ENCODE data around the gene AMPH.
"Not testable (repeated sequence)": the region's sequence is repeated elsewhere in the genome, so short reads cannot be mapped to it uniquely, and the experiment has no call there.

AMPH gene

DNA sequence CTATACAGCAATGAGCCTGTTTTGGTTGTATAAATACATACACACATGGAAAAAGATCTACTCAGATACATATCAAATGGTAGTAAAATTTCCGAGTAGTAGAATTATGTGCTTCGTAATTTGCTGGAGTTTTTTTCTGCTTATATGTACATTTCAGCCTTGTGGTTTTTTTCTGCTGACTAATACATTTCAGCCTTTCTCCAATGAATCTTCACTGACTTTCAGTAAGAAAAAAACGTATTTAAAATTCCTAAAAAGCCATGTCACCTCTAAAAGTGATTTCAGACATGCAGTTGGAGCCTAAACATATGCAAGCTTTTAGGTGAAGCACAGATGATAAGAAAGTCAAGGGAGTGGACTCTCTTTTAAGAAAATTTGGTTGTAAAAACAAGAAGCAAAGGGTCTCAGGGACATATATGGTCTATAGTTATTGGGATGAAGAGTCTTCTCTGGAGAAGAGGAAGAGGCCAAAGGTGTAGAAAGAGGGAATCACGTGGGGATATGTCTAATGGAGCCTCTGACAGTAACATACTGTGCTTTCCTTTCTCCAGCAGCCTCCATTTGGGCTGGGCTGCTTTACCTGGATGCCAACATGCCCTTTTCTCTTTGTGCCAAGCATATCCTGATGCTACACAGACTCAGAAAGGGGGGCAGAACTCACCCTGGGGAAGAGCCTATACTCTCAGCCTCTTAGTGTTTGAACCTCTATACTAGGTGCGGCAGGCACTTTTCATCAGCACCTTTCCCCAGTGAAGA lies 2.4 kb downstream of the AMPH start:
- no peak for DNase-seq (ENCODE audit: low spot score)

DNA sequence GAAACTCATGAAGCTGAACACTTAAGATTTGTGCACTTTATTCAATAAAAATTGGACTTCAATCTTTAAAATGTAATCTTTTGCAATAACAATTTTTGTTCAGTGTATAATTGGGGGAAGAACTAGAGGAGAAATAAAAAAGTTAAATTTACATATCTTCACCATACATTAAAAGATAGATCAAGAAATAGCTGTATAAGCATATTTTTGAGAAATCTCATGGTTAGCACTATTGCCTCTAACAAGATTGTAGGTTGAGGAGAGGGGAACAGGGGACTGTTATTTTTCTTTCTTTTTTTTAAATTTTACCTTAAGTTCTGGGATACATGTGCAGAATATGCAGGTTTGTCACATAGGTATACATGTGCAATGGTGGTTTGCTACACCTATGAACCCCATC lies 5.3 kb downstream of the AMPH start:
- DNase-seq (ENCODE audit: low spot score) = no peak

DNA sequence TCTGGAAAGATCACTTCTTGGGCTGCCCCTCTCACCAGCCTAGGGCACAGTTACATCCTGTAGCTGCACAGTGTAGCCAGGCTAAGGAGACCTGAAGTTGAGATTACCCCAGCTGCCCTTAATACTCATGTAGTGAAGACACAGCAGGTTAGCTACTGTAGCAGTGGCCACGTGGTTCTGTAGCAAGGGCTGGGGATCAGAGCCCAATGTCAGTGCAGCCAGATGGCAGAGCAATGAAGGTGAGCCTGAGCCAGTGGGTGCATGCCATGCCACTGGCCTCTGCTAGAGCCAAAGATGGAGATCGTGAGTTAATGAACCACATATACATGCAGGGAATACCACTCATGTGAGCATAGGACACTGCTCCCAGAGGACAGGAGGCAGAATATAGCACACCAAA lies 15.5 kb downstream of the AMPH start:
- DNase-seq (ENCODE audit: low spot score) = no peak

DNA sequence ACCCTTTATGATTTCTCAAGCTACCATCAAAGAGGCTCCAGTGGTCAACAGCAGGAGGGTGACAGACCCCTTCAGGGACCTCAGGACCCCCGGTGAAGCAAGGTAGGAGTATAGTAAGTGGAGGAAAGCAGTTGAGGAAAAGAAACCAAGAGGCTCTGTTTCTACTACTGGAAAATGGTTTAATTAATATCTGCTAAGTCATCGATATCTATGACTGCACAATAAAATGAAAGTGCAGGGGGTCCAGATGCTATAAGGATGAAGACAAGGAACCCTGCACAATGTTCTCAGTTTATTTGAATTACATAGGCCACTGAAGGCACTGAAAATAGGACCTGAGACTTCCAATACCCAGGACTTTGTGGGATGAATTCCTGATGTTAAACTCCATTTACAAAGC lies 23.7 kb downstream of the AMPH start:
- no peak for DNase-seq (ENCODE audit: low spot score)

DNA sequence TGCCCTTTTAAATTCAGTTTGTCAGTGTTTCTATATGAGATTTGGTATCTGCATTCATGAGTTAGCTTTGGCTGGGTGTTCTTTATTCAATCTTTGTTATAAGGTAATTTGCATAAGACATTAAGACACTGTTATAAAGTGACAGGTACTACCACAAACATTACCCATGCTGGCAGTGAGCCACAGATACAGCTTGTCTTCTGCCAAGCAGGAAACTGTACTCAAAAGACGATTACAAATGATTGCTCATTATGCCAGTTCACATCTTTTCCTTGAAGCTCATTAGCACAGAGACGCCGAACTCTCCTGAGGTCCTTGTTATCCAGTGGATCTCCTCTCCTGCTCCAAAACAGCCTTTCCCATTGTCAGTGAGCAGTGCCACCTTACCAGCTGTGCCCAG lies 30.4 kb downstream of the AMPH start:
- DNase-seq (ENCODE audit: low spot score) = no peak

DNA sequence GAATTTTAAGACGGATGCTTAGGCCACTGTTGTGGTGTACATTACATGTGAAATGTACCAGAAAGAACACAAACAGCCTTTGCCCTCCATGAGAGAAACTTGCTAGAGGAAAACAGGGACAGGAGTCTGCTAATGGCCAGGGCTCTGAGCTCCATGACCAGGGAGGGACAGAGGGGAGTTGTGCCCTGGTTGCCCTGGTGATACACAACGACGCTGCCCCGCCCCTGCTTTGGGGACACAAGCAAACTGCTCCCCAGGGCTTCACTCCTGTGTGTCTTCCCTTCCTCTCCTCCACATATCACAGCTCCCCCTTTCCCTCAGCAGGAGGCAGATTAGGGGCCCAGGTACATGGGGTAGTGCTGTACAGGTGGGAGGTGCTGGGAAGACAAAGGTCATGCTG lies 36.2 kb downstream of the AMPH start:
- DNase-seq (ENCODE audit: low spot score) = no peak

DNA sequence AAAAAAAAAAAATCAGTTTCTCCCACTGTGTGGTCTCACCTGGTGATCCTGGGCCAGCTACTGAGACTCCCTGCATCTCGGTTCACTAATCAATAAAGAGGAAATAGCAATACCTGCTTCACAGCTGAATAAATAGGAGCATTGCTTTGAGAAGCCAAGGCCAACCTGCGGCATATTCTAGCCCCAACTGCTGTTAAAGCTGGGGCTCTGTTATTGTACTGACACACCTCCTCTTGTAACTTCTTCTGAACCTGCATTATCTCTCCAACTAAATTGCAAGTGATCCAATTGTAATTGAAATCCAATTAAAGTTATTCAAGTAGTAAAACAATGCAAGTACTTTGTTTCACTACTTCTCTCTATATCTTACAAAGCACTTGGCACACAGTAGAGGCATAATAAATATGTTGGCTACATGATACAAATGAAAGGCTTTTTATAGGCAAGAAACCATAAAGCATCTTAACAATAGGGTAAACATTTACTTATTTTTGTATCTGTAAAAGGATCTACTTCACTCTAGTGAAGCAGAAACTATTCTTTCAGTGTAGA lies 38.4 kb downstream of the AMPH start:
- no peak for DNase-seq (ENCODE audit: low spot score)

DNA sequence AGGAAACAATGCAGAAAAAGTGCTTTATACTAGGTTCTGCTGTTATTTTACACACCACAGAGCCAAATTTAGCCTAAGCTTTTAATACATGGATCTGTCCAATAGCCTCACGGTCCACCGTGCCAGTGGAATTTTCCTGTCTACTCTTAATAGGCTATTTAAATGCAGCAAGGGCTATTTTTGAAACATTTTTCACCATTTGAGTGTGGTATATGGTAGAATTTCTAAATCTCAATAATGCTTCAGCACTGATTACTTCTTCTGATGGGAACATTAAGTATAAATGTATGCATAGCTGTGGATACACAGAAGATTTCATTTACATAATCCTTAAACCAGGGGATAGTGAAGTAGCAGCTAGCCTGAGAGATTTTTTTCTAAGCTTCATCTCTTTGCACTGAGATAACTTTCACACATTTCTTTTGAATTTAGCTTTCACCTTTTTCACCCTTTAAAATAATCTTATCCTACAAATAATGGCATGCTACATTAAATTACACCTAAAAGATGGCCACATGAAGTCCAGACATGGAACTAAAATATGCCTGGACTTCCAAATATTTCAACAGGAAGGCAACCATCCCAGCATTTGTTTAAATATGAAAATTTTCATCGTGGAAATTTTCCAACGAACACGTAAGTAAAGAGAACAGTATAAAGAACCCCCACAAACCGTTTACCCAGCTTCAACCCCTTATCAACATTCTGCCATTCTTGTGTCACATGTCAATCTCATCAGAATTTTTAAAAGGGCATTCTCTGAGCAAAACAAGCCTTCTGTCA lies 45.4 kb downstream of the AMPH start:
- no peak for DNase-seq (ENCODE audit: low spot score)

DNA sequence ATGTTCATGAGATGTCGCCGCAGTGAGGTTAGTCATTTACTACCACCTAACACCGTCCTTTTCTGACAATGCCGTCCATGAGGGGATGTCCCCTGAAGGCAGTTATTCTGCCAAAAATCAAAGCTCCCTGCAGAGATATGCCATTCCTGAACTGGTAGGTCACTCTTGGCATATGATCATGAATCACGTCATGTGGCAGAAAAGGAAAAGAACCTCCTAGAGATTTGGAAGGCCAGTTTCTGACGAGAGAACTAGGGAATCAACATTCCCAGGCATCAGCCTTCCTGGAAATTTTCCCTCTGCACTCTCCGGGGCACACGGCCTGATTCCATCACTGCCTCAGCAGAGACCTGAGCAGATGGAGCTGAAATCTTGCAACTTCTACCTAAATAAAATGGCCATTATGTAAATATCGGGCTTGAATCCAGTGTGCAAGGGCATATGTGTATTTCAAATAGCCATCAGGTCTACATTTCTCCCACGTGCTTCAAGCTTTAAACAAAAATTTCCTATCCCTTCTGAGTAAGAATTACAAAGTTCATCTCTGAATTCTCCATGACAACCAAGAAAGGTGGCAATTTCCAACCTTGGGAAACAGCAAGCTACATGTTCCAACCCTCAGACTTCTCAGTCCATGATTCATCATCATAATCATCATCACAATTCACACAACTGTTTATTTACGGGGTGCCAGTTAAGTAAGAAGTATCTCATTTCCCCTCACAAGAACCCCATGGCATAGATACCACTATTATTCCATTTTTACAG lies 46.5 kb downstream of the AMPH start:
- DNase-seq (ENCODE audit: low spot score) = no peak

DNA sequence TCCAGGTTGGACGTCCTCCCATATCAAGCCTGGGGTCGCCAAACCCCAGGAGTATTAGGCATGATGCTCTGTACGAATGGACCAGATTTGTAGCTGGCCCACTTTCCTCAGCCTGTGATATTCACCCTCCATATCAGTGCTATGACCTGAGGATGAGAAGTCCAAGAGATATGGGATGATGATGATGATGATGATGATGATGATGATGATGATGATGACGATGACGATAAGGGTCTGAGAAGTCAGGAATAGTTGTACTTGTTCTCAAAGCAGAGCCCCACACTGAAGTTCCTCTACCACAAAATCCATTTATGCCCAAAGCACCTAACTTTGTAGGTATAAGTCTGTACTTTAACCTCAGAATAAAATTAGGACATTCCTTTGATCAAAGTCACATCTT lies 50.7 kb downstream of the AMPH start:
- no peak for DNase-seq (ENCODE audit: low spot score)

DNA sequence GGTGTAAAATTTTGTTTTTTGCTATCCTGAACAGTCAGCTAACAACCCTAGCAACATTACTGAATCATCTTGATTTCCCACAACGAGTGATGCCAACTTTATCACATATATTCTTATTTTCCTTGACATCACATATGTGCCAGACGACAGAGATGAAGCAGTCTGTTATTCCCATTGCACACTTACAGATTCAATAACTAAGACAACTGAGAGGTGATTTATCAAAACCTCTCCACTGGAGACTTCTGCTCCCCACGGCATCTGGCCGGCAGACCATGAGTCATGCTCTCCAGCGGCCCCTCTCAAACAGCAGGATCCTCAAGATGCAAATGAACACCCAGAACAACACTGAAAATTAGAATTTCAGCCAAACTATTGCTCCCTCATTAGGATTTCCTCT lies 57.1 kb downstream of the AMPH start:
- DNase-seq (ENCODE audit: low spot score) = no peak

DNA sequence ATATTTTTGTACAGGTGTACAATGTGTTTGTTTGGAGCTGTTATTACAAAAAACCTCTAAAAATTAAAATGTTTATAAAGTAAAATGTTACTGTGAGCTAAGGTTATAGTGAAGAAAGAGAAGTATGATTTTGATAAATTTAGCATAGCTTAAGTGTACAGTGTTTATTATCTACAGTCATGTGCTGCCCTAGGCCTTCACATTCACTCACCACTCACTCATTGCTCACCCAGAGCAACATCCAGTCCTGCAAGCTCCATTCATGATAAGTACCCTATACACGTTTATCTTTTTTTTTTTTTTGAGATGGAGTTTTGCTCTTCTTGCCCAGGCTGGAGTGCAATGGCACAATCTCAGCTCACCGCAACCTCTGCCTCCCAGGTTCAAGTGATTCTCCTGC lies 59.6 kb downstream of the AMPH start:
- DNase-seq (ENCODE audit: low spot score) = not testable (repeated sequence)

DNA sequence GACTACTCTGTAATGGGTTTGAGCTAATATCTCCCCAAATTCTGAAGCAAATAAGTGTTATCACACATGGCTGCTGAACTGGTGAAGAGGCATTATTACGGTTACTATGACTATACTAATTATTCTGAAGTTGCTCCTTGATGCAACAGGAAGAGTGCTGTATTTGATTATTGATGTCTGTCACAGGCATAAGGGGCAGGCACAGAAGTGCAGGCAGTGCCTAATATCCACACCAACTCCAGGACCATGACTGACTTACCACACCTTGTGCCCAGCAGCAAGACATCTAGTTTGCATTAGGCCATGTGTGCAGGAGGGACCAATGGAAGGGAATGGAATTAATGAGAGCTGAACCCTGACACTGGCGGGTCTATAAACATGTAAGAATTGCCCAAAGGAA lies 62.7 kb downstream of the AMPH start:
- no peak for DNase-seq (ENCODE audit: low spot score)

DNA sequence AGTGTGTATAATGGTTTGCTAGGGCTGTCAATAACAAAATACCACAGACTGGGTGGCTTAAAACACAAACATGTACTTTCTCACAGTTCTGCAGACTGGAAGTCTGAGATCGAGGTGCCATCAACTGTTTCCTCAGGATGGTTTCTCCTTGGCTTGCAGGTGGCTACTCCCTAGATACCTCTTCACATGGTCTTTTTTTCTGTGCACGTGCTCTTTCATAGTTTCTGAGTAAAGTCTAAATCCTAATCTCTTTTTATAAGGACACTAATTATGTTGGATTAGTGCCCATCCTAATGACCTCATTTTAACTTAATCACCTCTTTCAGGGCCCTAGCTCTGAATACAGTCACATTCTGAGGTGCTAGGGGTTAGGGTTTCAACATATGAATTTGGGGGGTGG lies 65.9 kb downstream of the AMPH start:
- DNase-seq (ENCODE audit: low spot score) = no peak

DNA sequence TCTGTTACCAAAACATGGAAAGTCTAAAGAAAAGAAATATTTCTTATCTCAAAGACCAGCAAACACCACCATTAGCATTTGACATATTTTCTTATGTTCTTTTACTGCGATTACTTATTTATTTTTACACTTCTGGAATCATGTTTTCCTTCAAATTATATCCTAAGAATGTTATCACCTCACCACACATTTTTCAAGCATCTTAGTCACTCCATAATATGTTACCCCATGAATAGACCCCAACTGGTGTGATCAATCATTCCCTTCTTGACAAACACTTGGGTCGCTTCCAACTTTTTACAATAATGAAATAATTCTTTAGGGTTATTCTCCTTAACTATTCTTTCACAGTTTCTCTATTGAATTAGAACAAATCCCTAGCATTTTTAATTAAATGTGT lies 67.4 kb downstream of the AMPH start:
- no peak for DNase-seq (ENCODE audit: low spot score)

DNA sequence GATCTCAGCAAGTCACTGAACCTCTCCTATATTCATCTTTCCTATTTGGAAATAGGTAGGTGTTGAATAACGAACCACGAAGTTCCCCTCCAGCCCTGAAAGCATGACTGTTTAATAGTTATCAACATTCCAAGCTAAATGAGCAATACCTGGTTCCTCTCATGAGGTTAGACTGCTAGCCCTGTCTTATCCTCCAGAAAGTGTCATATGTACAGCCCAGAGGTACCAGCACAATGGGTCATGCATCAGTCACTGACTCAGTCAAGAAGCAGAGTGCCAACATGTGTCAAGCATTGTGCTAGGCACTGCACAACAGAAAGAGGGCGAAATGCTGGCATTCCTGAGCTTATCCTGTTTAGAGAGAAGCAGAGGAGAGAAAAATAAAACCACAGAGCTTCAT lies 70.0 kb downstream of the AMPH start:
- DNase-seq (ENCODE audit: low spot score) = no peak

DNA sequence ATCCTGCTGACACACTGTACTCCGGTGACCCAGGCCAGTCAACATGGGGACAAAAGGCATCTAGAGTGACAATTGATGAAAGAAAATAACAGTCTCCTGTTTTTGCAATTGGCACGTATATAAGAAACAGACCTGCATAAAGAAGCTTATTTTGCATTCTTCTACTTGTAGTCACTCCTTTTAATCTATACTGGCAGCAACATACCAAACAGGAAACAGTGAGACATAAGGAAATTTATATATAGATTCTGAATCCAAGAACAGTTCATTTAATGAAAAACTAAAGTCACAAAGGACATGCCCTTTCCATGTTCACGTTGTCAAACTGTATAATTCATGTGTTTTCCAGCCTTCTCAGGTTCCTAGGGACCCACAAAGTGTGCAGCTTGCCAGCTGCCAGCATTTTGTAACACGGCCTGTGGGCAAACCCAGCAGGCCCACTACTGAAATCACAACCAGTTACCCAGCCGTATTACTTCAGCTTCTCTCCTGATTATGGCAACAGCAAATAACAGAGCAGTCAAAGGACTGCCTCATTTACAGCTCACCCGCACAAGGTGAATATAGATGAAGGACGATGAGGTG lies 72.3 kb downstream of the AMPH start:
- no peak for DNase-seq (ENCODE audit: low spot score)

DNA sequence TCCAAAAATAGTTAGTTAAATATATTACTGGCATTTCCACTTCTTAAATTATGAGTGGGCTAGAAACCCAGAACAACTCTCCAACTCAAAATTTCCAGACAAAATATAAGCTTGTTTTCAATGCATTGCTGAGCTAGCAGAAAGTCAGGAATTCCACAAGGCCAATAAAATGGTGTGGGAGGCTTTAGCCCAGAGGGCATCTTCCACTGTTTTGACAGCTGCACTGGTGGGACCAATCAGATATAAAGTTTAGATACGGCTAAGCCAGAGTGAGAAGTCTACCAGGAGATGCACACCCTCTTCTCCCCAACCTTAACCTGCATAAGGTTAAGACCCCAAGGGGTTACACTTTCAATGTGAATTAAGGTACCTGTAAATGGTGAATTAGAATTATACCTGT lies 76.6 kb downstream of the AMPH start:
- no peak for DNase-seq (ENCODE audit: low spot score)

DNA sequence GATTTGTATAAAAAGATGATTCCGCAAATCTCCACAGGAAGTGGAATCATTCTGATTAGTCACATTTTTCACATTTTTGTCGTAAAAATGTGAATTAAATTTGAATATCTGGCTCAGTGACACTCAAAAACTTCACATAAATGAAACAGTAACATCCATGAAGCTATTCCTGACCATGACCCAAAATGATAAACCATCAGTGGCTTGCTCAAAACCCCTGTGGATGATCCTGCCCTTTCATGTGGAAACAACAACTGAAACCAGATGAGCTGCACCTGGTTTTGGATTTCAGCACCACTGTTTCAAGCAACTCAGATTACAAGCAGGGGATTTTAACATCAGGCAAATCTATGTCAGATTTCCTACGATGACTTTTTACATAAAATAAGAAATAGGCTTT lies 80.3 kb downstream of the AMPH start:
- DNase-seq (ENCODE audit: low spot score) = no peak

DNA sequence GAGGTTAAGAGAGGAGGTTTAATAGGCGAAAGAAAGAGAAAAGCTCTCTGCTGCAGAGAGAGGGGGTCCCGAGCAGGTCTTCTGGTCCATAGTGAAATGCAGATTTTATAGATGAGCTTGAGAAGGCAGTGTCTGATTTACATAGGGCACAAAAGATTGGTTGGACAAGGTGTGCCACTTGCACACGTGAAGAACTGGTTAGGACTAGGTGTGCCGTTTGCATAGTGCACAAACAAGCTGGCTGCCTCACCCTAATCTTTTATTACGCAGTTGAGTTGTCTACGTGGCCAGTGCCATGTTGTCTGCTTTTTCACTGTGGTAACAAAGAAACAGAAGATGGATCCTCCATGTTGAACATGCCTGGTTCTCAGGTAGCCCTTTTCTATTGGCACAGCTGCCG lies 82.6 kb downstream of the AMPH start:
- DNase-seq (ENCODE audit: low spot score) = no peak

DNA sequence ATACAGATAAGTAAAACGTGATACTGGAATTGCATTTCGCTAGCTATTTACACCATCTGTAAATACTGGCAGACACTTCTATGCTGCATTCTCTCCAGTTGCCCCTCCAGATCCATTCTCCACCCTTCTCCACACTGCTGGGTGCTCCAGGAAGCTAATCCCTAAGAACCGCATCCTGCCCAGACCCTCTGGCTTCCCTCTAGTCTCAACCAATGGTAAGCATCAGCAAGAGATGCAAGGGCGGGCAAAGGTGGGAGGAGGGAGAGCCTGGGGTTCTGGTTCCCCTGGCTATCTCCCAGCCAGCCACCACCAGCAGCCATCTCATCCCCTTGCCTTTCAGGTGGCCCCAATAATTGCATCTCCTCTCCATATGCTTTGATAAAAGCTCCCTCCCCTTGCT lies 84.4 kb downstream of the AMPH start:
- no peak for DNase-seq (ENCODE audit: low spot score)

DNA sequence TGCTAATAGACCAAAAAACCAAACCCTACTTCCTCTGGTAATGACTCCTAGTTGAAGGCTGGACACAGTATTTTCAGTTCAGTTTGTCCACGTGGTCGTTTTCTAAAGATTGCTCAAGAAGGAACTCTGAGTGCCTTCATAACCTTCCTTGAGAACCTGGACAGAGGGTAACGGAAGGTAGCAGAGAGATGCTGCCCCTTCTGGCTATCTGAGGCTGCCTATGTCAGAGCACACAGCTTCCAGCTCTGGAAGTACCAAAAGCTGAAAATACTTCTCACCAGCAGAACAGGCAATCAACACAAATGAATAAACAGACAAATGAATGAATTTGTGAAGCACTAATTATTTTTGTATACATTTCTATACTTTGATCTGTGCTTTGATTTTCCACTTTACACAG lies 85.2 kb downstream of the AMPH start:
- no peak for DNase-seq (ENCODE audit: low spot score)

Data from NAMALWA (cell line).